HPDE6-E6E7 (cell line): ENCODE measurements around the gene FUZ.

Experiments
- DNase-seq: peaks from one replicate; pipeline ENCODE4 v3.0.0; 2011; ENCODE audit warnings: missing footprints; ENCODE audit errors: extremely low spot score

The FUZ gene

DNA sequence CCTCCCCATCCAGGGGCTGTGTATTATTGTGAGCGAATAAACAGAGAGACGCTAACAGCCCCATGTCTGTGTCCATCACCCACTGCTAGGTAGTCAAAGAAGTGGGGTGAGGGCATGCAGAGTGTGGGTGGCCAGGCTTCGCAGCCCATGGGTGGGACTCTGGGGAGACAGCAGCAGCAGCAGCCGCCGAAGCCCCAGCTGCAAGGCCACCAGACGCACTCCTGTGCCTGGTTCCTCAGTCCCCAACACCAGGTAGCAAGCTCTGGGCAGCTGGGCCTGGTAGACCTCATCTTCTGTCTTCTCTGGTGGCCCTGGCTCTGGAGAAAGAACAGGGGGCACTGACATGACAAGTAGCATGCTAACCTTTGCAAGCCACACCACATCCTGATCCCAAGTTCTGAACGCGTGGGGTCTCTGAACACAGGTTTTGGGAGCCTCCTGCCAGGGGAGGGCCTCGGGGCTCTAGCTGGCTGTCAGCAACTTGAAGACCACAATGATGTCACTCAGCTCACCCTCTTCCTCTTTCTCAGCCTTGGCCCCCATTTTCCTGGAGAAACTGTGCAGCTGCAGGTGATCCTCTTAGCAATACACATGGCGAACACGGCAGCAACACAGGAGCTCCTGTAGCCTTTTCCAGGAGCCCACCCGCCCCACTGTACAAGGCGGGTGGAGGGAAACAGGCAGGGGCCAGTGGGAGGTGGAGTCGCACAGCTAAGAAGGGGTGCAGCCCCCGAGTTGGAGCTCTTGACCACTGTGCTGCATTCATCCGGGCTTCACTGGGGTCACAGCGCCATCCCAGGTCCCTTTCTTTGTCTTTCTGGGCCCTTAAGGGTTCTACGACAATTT, 5.8 kb downstream of the FUZ start:
- no peak for DNase-seq

DNA sequence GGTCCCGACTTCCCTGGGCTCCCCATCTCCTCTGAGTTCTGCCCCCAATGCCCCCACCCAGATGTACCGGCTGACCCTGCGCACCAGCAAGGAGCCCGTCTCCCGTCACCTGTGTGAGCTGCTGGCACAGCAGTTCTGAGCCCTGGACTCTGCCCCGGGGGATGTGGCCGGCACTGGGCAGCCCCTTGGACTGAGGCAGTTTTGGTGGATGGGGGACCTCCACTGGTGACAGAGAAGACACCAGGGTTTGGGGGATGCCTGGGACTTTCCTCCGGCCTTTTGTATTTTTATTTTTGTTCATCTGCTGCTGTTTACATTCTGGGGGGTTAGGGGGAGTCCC, 6.5 kb downstream of the FUZ start:
- no peak for DNase-seq

DNA sequence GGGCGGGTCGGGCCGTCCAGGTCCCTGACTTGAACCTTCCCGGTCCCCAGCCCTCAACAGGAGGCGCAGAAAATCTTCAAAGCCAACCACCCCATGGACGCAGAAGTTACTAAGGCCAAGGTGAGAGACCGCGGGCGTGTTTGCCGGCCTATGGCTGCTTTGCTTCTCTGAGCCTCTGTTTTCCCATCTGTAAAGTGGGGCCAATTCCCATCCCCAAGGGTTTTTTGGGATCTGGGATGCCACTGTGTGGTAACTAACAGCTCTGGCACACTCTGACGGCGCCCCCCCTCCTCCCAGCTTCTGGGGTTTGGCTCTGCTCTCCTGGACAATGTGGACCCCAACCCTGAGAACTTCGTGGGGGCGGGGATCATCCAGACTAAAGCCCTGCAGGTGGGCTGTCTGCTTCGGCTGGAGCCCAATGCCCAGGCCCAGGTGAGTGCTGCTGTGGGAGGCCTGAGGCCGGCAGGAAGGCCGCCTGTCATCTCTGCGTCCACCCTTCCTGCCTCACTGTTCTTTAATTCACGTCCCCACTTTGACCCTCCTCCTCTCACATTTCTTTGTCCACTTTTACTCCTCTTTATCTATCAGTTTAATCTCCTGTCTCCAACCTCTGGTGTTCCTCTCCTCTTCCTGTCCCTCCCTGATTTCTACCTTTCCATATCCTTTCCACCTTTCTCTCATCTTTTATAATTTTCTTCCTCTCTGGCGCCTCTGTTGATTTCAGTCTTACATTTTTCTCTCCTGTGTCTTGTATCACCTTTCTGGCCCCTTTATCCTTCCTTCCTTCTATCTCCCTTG, 7.1 kb downstream of the FUZ start:
- DNase-seq: no peak

DNA sequence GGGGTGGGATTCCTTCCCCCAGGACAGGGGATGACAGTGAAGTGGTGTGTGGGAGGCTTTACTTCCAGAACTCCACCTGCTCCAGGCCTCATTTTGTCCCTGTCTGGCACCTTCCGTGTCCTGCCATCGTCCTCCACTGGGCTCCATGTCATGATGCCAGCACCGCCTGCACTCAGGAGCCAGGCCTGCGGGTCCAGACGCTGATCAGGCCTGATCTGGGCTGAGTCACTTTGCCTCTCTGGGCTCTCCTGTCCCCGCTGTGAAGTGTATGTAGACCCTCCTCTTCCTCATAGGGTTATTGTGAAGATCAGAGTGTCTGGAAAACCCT, 9.6 kb downstream of the FUZ start:
- DNase-seq: no peak

DNA sequence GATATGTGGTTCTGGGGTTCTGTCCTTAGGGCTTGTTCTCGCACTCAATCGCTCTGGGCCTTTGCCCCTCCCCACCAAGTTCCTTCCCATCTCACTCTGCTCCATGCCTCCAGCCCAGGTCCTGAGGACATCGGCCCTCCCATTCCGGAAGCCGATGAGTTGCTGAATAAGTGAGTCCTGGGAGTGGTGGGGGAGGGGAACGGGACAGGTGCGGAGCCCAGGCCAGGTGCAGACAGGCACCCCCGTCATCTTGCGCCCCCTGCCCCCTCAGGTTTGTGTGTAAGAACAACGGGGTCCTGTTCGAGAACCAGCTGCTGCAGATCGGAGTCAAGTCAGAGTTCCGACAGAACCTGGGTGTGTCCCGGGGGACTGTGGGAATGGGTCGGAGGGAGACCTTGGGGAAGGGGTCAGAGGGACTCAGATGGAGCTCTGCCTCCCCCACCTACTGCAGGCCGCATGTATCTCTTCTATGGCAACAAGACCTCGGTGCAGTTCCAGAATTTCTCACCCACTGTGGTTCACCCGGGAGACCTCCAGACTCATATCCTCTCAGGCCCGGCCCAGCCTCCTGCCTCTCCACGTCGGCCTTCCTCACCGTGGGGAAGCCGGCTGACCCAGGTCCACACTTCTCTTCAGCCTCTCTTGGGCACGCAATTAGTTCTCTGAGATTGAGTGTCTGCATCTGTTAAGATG, 10.1 kb downstream of the FUZ start:
- no peak for DNase-seq

DNA sequence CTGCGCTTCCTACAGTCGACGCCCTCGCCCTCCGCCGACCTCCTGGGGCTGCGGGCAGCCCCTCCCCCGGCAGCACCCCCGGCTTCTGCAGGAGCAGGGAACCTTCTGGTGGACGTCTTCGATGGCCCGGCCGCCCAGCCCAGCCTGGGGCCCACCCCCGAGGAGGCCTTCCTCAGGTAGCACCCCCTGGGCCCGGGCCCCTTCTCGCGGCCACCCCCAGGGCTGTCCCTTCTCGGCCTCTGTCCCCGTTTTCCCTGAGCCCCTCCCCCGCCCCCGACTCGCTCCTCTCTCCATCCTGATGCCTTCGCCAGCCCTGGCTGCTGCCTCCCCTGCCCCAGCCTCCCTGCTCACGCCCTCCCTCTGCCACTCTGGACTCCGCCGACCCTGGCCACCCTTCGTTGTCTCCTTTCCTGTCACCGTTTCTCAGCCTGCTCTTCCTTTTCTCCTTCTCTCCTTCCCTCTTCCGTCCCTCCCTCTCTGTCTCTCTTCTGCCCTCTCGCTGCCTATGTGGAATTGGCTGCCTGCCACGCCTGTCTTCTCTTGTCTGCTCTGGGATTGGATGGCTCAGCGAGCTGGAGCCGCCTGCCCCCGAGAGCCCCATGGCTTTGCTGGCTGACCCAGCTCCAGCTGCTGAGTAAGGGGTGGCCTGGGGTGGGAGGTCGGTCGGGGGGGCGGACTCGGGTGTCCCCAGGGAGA, 11.0 kb downstream of the FUZ start:
- DNase-seq: no peak

DNA sequence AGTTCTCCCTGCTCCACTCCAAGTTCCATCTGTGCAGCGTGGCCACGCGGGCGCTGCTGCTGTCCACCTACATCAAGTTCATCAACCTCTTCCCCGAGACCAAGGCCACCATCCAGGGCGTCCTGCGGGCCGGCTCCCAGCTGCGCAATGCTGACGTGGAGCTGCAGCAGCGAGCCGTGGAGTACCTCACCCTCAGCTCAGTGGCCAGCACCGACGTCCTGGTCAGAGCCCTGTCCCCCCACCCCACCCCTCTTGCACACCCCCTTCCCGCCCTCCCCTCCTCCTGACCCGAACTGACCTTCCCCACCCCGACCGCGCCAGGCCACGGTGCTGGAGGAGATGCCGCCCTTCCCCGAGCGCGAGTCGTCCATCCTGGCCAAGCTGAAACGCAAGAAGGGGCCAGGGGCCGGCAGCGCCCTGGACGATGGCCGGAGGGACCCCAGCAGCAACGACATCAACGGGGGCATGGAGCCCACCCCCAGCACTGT, 11.6 kb downstream of the FUZ start:
- DNase-seq: no peak

DNA sequence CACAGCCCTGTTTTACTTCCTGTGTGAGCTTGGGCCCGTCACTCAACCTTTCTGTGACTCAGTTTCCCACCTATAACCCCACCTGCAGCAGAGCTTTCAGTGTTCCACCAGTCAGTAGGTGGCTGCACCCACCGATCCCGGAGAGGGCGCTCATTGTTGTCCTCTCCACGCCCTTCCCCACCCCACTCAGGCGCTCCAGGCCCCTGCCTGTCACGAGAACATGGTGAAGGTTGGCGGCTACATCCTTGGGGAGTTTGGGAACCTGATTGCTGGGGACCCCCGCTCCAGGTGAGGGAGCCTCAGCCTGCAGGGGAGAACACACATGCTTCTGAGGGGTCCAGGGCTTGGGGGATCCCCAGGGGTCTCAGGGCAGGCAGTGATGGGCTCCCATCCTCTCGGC, 12.3 kb downstream of the FUZ start:
- no peak for DNase-seq

DNA sequence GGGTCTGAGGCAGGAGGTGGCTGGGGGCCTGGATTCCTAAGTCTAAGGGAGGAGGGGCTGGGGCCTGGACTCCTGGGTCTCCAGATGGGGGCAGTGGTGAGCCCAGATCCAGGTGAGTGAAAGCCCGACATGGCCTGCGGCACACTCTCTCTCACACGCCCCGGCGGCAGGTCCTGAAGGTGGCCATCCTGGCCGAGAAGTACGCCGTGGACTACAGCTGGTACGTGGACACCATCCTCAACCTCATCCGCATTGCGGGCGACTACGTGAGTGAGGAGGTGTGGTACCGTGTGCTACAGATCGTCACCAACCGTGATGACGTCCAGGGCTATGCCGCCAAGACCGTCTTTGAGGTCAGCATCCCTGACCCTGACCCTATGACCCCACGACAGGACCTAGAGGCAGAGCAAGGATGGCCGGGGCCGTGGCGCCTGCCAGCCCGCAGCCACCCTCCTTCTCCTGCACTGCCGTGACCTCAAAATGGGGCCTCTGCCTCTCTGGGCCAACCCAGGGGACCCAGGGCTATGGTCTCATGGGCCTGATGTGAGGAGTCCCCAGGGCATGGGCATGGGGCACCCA, 13.2 kb downstream of the FUZ start:
- no peak for DNase-seq

DNA sequence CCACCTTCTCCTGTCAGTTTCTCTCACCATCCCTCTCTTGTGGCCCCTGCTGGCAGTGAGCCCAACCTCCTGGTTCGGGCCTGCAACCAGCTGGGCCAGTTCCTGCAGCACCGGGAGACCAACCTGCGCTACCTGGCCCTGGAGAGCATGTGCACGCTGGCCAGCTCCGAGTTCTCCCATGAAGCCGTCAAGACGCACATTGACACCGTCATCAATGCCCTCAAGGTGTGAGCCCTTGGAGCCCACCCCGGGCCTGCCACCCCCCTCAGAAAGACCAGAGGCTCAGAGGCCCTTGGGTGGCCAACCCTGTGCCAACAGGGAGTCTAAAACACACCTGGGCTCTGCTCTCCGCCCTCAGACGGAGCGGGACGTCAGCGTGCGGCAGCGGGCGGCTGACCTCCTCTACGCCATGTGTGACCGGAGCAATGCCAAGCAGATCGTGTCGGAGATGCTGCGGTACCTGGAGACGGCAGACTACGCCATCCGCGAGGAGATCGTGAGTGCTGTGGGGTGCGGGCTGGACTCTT, 13.8 kb downstream of the FUZ start:
- no peak for DNase-seq

DNA sequence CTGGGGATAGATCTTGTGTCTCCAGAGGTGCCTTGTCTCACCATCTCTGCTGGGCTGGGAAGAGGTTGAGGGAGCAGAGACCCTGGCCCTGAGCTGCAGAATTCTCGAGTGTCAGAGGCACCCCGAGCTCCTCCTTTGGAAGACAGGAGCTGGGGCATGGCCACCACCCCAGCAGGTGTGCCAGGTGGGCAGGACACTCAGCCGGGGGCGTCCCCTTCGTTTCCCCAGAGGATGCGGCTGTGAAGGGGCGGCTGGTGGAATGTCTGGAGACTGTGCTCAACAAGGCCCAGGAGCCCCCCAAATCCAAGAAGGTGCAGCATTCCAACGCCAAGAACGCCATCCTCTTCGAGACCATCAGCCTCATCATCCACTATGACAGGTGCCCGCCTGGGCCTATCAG, 14.5 kb downstream of the FUZ start:
- DNase-seq: no peak

DNA sequence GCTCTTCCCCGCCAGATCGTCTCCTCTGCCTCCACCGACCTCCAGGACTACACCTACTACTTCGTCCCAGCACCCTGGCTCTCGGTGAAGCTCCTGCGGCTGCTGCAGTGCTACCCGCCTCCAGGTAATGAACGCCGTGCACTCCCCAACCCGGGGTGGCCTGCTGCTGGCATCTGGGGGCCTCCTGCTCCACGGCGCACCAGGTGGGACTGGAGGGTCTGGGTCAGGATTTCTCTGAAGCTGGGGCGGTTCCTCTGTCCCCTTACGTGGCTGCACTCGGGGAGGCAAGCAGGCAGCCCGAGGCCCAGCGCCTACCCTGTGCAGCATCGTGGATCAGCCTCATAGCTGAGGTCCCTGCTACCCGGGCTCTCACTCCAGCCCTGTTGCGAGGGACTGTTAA, 17.5 kb downstream of the FUZ start:
- DNase-seq: no peak

DNA sequence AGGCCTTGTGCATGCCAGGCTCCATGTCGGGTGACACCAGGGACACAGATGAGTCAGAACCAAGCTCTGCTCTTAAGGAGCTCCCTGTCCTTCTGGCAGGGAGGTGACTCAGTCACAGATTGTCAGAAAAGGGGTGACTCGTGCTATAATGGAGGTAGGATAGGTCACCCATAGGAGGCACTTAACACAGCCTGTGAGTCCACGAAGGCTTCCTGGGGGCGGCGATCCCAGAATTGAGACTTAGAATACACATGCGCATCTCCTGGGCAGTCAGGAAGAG, 19.6 kb downstream of the FUZ start:
- no peak for DNase-seq

DNA sequence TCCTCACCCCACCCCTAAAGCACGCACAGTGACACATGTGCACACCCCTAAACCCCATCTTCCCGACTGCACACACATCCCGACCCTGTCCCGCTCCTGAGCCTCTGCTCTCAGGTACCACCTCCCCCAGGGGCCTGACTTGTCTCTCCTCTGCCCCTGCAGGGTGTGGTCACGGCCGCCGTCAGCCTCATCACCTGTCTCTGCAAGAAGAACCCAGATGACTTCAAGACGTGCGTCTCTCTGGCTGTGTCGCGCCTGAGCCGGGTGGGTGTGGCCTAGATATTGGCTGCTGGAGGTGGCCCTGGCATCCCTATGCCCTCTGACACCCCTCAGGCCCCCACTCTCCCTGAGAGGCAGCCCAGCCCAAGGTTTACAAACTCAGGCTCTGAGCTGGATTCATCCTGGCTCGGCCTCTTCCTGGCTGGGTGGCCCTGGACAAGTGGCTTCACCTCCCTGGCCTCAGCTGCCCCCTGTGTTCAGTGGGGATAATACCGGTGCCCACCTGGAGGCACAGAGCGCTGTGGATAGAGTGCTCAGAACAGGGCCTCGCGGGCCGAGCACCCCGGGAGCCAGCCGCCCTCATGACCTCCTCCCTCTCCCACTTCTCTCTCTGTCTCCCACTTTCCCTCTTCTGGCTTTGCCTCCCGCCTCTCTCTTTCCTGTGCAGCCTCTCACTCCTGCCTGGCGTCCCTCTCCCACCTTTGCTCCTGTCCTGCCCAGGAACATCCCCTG, 20.1 kb downstream of the FUZ start:
- DNase-seq: no peak

DNA sequence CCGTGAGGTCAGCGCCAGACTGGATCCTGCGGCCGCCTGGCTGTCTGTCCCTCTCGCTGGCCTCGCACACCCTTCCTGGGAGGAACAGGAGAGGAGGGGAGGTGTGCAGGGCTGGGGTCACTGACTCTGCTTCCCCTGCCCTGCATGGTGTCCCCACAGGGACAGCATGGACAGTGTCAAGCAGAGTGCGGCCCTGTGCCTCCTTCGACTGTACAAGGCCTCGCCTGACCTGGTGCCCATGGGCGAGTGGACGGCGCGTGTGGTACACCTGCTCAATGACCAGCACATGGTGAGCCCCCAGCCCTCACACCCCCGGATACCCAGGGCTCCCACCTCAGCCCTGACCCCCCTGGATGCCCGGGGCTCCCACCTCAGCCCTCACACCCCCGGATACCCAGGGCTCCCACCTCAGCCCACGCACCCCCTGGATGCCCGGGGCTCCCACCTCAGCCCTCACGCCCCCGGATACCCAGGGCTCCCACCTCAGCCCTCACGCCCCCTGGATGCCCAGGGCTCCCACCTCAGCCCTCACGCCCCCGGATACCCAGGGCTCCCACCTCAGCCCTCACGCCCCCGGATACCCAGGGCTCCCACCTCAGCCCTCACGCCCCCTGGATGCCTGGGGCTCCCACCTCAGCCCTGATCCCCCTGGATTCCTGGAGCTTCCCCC, 21.2 kb downstream of the FUZ start:
- DNase-seq: no peak

DNA sequence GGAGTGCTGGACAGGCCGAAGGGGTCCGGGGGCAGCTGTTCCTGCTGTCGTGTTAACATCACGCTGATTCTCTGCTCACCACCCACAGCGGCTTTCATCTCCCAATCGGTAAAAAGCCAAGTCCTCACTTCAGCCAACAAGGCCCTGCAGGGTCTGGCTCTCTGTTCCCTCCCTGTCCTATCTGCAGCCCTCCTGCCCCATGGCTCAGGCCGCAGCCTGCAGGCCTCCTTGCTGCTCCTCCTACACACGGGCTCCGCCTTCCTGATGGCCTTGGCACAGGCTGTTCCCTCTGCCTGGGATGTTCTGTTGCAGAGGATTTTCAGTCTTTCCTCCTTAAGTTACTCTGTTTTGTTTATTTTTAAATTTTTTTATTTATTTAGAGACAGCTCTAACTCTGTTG, 22.2 kb downstream of the FUZ start:
- no peak for DNase-seq

DNA sequence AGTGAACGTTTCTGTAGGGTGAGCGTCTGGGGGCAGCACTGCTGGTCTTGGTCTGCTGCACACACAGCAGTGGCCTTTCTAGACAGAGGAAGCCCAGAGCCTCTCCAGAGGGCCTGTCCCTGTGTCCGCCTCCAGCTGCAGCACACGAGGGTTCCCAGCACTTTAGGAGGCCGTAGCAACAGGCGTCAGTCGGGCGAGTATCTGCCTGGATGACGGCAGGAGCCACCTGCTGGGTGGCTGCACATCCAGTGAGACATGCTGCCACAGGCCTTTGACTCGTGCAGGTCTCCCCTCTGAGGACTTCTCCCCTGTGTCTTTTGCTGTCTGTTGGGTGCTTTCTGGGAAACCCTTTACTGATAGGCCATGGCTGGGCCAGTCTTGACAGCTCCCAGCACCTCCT, 24.2 kb downstream of the FUZ start:
- DNase-seq: no peak

DNA sequence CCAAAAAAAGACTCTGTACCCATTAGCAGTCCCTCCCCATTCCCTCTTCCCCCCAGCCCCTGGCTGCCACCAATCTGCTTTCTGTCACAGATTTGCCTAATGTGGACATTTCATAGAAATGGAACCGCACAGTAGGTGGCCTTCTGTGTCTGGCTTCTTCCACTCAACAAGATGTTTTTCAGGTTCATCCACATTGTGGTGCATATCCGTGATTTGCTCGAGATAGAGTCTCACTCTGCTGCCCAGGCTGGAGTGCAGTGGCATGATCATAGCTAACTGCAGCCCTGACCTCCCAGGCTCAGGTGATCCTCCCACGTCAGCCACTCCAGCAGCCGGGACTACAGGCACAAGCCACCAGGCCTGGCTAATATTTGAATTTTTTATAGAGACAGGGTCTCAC, 25.3 kb downstream of the FUZ start:
- DNase-seq: no peak

DNA sequence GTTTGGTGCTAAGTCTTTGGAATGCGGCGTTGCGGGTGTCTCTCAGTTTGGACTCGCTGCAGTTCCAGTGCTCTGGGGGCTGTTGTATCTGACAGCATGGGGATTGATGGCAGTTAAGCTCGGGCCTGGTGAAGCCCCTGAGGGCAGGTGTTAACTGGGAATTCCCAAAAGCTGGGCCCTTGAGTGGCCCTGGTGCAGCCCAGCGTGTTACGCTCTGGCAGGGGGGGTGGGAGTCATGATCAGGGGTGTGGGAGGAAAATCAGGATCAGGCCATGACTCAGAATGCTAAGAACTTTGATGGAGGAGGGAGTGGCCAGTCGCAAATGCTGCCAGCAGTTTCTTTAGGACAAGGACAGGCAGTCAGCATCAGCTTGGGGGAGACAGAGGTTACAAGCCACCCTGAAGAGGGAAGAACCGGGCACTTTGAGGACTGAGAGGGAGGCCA, 26.7 kb downstream of the FUZ start:
- no peak for DNase-seq

DNA sequence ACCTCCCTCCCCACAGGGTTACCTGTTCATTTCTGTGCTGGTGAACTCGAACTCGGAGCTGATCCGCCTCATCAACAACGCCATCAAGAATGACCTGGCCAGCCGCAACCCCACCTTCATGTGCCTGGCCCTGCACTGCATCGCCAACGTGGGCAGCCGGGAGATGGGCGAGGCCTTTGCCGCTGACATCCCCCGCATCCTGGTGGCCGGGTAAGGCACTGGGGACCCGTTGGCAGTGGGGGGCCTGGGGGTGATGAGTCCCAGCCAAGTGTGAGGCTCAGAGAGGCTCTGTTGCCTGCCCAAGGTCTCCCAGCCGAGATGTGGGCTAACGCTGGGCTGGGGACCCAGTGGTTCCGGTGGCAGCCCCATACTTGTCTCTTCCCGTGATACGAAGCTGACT, 30.6 kb downstream of the FUZ start:
- no peak for DNase-seq

DNA sequence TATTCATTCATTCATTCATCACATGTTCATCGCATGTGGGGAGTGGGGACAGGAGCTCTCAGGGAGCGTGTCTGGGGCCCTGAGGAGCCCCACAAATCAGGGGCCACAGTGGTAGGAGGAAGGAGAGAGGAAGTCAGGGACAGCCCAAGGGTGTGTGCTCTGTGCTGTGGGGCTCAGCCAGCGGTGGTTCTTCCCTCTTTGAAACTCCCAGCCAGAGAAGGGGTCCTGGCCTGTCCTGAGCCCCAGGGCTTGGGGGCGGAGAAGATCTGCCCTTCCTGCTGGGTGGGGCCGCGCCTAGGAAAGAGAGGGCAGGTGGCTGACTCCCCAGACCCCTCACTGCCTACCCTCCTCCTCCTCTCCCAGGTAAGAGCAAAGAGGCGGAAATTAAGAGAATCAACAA, 31.7 kb downstream of the FUZ start:
- no peak for DNase-seq
